GM11168 (cell line): Measurements from ENCODE around the gene DSG2.

Source experiments
- in situ Hi-C: fragments of 300-500 bp; cut with MboI; formaldehyde crosslinking; loops from one replicate; pipeline ENCODE4 v1.12.0; 2022; ENCODE audit warnings: low sequenced_read_pairs; ENCODE audit not compliant: unreplicated experiment

Gene DSG2

DNA sequence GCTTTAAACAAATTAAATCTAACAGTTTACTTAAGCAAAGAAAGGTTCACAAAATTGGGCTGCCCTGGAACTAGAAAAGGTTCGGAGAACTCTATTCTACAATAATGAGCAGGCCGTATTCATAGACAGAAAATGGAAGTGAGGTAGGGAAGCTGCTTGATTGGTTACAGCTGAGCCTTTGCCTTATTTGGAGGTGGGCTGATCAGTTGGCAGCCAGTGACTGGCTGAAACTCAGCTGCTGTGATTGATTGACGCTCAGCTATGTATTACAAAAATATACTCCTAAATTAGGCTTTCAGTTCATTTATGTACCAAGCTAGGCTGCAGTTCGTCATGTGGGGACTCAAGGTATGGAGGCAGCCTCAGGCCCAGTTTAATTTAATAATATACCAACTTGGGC lies 51.4 kb downstream of the DSG2 start:
- in situ Hi-C loops = no loop called here

DNA sequence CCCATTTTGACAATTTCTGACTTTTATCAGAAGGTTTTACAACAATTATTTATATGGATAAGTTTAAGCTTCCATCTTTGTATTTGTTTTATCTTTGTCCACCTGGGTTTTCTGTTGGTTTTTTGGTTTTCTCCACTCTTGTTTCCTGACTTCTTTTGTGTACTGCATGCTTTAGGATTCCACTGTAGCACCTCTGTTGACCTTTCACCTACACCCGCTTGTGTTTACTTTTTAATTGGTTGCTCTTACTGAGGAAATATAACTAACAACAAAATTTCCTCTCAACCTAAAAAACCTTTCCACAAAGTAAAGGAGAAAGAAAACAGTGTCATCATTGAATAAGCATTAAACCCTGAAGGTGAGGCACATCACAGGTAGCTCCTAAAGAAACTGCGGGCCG lies 53.9 kb downstream of the DSG2 start:
- in situ Hi-C loops = no loop called here

DNA sequence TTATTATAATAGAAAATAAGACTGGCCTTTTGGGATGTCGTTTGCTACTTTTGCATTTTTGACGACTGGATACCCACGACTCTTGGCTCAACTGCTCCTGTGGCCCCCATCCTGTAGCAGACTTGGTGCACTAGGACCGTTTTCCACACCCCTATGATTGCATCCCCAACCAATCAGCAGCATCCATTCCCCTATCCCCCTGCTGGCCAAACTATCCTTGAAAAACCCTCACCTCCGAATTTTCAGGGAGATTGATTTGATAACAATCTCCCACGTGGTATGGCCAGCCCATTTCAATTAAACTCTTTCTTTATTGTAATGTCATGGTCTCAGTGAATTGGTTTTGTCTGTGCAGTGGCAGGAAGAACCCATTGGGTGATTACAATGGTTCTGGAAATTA lies 55.8 kb downstream of the DSG2 start:
- in situ Hi-C loops = no loop called here

DNA sequence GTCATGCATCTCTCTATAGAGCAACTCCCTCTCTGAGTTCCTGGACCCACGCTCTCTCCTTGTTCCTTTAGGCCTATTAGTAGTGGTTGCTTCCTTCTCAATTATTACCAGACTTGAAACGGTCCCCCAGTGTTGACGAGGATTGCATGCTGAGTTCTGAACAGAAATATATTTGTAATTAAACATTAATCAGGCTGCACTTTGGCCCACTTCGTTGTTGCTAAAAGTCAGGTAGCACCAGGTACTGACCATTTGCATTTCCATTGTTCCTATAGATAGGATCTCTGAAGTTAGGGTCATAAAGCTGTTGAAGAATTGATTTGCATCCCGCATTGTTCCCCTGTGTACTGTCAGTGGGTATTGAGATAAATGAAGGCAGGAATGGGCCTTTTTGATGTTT lies 56.8 kb downstream of the DSG2 start:
- in situ Hi-C loops = loop anchor here (5.0 kb wide), 1 partner anchor 173 kb away; no protein-coding TSS in a partner anchor

DNA sequence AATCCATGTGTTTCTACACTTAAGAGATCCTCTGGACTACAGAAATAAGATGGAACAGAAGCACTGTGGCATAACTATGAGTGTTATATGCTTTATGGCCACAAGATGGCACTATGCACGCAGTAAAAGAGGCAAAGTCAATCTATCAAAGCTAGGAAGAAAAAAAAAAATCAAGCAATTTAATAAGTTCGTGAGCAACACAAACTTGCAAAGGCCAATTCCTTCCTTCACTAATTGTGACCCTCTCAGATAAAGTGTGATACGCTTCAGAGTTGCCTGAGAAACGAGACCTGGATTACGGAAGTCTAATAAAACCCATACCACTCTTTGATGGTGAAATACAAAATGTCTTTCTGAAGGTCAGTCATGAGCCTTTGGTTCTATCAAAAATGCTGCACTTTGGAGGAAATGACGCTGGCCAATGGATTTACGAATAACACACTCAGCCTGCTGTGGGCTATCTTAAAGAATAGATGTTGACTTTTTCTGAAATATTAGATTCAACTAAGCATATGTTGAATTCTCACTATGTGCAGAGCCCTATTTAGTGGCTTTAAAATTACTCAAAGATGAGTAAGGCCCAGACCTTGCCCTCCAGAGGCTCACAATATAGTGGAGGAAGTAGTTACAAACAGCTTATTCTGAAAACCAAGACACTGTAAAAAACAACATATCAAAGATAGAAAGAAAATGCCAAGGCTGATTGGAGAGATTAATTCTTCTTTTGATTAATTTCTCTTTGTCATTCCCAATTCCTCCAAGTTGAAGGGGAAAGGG lies 58.2 kb downstream of the DSG2 start:
- in situ Hi-C loops = loop anchor here (5.0 kb wide), 1 partner anchor 171 kb away; no protein-coding TSS in a partner anchor

DNA sequence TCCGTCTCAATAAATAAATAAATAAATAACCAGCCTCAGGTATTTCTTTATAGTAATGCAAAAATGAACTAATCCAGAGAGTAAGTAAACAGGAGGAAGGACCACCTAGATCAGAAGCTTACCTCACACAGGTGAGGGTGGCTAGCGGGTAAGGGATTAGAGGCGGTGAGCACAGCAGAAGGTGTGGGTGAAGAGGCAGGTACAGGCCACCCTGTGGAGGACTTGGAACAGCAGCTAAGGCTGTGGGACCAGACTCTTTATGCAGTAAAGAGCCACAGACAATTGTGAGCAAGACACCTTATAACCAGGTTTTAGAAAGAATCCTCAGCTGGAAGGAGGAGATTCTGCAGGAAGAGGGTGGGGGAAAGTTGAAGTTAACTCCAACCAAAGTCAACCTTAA lies 59.5 kb downstream of the DSG2 start:
- in situ Hi-C loops = loop anchor here (5.0 kb wide), 1 partner anchor 170 kb away; no protein-coding TSS in a partner anchor

DNA sequence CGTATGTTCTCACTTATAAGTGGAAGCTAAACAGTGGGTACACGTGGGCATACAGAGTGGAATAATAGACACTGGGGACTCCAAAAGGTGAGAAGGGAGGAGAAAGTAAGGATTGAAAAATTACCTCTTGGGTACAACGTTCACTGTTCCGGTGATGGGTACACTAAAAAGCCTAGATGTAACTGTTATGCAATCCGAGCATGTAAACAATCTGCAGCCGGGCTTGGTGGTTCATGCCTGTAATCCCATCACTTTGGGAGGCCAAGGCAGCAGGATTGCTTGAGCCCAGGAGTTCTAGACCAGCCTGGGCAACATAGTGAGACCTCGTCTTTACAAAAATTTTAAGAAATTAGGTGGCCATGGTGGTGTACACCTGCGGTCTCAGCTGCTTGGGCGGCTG lies 60.6 kb downstream of the DSG2 start:
- in situ Hi-C loops = loop anchor here (5.0 kb wide), 1 partner anchor 169 kb away; no protein-coding TSS in a partner anchor

DNA sequence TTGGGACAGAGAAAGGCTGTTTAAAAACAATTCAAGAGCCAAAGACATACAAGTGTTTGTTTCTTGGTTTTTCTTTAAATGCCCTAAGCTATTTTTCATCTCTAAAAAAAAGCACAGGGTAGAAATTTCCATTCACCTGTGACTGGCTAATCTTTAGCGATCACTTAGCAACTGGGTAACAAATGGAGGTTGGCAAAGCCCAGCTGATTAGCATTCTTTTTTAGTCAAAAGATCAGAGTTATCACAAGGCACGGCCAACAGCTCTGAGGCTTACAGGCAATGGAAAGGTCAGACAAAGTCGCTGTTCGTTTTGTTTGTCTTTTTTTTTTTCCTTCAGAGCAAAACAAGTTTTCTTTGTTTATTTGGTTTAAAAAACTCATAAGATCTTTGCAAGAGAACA lies 64.7 kb downstream of the DSG2 start:
- in situ Hi-C loops = no loop called here

DNA sequence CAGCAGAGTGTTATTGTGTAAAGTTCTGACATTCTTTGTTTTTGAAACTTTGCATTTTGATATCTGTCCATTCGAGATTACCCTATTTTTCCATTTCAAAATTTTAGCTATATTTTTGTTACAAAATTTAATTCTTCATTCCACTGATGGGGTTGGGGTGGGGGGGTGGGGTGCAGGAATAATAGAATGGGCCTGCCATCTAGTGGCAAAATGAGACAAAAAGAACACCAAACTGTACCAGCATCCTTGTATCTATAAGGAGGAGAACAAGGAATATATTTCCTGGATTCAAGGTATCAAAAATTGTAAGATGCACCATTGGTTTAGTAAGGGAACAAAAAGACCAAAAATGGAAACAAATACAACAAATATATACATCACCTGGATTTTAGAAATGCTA lies 65.8 kb downstream of the DSG2 start:
- in situ Hi-C loops = no loop called here

DNA sequence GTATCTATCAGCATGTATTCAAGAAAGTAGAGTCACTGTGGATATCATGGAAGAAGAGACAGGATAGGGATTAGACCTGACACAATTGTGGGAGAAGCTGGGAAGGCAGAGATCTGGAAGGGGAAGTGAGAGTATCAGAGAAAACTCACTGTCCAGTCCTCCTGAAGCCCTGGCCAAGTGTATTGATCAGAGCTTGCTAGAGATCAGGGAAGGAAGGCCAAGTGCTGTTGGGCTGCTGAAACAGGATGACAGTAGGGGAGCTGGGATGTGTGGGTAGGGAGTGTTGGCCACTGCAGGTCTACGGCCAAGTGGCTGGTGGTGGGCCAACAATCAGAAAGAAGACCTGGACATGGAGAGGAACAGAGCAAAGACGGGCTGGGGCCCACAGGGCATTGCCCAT lies 67.4 kb downstream of the DSG2 start:
- in situ Hi-C loops = no loop called here

DNA sequence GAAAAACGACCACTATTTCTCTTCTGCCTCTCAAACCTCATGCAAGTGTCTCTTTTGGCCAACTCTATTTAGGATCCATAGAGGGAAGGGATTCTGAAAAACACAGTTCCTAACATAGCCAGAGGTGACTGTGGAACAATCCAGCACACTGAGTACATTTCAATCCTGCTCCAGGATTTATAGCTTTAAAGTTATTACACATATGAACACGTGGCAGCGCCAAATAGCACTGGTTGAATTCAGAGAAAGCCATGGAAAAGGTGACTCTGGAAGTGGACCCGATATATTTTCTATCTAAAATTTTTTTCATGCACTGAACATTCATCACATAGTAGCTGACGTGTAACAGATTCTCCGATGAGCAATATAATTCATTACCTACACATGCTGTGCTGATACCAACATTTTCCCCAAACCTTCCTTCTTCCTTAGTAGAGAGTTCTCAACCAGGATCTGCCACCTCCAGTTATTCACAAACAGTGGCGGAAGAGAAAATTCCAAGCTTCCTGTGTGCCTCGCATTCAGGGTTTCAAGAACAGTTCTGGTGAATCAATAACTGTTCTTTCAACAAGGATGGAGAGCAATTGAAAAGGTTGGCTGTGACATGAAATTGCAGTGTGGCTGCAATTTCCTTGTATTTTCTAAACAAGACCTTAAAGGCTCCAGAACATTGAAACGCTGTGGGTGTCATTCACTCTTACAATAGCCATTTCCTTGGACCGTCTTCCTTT lies 68.0 kb downstream of the DSG2 start:
- in situ Hi-C loops = no loop called here

DNA sequence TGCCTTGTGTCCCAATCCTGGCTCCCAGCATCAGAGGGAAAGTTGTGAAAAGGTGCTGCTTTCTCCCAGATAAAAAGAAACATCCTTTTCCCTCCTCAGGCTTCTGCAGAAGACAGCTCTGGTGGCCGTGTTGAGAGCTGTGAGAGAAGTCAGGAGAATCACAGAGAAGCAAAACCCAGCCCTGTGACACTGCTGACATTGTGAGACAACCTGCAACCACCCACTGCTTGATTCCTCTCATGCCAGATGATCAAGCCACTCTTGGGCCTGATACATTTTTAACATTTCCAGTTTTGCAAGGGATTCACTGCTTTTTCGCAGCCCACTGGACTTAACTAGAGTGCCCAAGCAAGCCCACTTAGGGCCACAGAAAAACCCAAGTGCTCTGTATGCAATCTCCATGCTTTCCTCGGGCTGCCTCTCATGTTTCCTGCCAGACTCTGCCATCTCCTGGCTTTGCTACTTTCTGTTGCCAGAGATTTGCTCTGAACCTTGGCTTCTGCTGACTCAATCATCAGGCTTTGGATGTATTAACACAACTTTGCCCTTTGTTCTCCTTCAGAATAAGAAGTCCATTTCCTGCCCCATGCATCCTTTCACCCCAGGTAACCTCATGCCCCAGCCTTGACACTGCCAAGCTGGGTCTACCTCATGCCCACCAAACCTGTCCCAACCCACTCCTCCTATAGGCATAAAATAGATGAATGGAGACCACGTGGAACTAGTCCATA lies 68.8 kb downstream of the DSG2 start:
- in situ Hi-C loops = no loop called here

DNA sequence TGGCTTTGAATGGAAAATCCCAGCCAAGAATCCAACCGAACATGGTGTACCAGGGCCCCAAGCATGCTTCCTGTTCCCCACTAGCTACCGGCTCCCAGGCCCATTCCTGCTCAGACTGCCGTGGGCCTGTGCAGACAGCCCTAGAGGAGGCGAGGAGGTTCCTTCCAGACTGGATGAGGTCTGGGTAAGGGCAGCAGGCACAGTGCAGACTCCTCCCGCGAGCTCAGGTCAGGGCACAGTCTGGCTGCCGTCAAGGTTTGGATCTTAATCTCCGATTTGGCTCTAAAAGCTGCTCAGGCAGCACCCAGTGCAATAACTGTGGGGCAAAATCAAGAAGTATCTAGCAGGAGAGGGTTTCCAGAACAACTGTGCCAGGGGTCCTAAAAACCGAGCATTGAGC lies 74.4 kb downstream of the DSG2 start:
- in situ Hi-C loops = no loop called here

DNA sequence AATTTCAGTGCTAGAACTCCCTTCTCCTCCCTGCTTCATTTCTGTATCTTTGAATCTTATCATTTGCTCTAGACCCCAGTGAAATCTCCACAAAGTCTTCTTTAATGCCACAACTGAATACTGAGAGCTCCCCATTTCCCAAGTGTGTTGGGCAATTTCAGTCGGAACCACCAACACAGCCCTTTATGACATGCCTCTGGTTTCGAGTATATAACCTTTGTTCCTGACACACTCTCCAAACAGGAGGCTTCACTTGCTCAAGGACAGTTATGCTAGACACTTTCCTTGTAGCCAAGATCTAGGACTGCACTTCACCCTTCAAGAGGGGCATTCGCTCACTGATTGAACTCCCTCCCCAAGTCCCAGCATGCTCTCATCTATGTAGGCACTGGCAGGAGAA lies 75.1 kb downstream of the DSG2 start:
- in situ Hi-C loops = no loop called here

DNA sequence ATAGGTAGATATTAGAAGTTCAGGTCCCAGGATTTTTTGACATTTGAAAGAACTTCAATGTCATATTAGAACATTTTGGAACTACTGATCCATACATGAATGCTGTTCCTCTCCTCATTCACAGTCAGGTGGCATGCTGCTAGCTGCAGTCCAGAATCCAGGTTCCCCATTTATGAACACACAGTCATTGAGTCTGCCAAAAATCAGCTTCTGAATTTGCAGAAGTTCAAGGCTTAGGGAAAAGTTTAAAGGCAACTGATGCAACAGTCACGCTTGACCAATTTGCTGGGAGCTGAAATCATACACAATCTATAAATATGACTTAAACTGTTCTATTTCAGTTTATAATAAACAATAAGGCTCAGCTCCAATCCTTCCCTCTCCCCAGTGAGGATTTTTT lies 76.4 kb downstream of the DSG2 start:
- in situ Hi-C loops = no loop called here

DNA sequence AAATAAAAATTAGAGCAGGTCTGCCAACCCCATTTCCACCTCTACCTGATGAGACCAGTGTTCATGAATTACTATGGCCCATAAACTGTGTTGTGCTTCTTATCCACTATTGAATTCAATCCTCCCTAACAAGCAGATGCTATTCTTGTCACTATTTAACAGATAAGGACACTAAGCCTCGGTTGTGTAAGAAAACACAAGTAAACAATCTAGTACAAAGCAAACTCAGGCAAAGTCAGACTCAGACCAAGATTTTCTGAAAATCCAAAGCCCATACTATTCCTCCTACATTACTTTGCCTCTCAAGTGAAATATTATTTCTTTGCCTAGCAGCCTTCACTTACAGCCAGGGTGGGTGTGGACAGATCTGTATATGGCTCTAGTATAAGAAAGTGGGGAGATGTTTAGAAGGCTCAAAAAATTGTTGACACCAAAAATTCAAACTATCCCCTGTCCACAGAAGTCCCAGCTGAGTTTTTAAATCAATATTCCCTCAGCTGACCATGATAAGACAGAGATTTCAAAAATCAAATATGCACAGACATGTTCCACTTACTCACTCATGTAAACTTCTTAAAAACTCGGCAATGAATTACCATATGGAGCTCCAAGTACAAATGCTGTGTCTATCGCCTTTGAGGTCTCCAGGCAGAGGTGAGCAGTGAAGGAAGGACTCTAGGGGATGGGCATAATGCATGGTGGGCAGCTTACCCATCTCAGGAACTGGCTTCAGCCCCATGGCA lies 77.7 kb downstream of the DSG2 start:
- in situ Hi-C loops = no loop called here

DNA sequence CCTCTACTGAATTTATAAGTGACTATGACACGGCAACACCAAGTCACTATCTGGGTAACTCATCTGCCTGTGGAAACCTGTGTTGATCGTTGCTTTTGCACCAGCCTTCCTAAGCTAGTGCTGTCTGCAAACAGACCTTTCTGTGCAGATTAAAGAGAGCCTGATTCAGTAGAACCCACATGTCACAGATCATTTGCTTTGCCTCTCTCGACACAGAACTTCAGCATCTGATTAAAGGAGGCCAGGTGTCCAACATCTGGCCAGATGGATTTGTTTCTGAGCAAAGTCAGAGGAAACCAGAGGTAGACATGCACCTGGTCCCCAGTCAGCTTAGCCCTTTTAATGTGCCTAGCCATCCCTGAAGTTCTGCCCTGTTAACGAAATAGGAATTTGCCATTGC lies 78.7 kb downstream of the DSG2 start:
- in situ Hi-C loops = no loop called here

DNA sequence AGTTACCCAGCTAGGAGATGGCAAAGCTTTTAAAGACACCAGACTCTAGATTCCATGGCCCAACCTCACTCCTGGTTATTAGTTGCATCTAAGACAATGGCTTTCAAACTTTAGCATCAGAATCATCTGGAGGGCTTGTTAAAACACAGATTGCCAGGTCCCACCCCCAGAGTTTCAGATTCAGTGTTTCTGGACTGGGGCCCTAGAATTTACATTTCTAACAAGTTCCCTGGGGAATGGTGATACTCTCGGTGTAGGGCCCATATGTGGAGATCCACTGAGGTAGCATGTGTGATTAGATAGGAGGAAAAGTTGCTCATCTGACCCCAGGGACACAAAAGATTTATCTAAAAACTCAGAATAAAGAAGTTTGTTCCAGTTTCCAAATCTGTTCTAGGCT lies 79.2 kb downstream of the DSG2 start:
- in situ Hi-C loops = no loop called here

DNA sequence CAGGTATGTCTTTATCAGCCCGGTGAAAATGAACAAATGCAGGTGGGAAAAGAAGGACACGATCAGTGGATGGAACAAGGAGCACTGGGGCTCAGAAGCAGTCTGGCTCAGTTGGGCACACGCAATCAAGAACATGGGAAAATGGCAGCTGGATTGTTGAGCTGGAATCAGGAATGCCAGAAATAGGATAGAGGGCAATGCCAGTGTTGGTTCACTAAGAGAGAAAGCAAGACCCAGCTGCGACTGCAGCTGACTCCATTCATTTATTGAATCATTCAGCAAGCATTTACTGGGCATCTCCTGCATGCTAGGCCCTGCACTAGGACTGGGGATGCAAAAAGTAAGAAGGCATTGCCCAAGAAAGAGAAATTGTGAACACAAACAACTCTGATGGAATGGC lies 80.1 kb downstream of the DSG2 start:
- in situ Hi-C loops = no loop called here

DNA sequence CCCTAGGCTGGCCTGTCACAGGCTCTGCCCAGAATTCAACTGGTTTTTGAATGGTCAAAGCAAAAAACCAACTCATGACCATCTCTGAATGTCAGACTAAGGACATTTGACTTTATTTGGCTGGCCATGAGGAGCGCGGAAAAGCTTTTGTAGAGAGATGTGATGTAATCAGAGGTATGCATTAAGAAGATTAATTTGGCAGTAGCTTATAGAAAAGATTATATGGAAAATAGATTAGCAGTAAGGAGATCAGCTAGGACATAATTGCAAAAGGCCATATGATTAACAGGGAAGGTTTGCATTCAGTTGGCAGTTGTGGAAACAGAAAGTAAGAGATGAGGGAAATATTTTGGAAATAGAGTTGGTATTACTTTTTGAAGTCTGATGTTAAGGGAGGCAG lies 81.4 kb downstream of the DSG2 start:
- in situ Hi-C loops = no loop called here
